A673 (cell line): ENCODE results near the gene SEC14L5.

Experiments used
- CTCF ChIP-seq: fragments of 300-800, 200-600 bp; sonication (generic); conservative IDR thresholded peaks from 2 replicates; pipeline ENCODE4 v1.5.1; 2017; ENCODE audit warnings: low read depth, mild to moderate bottlenecking, antibody characterized with exemption, low read length, moderate library complexity, mixed read lengths
- EZH2 ChIP-seq: fragments of 200-600 bp; sonication (generic); IDR thresholded peaks from 2 replicates; pipeline ENCODE4 v1.6.1; 2017; ENCODE audit warnings: borderline replicate concordance, low read depth, mild to moderate bottlenecking, mixed read lengths, antibody characterized with exemption, low read length; ENCODE audit not compliant: poor library complexity, severe bottlenecking

GRCh38 chr16:4920826-4921225 lies 37.3 kb upstream of the SEC14L5 start:
- no peak for TF ChIP-seq CTCF
- no peak for TF ChIP-seq EZH2
